Liver (tissue), 9 donors: ENCODE measurements around the gene GCLC. TPM values are rescaled to one million over a fixed set of nuclear protein-coding genes. Genes with fewer than 3 reads are reported as not detected.

Experiments used
- DNase-seq: peaks from one replicate; pipeline ENCODE4 v3.0.0-alpha.2; 2017; ENCODE audit warnings: low spot score
- H3K27ac ChIP-seq, 2 donors: one replicate each; pipeline ENCODE4 v1.7.0; 2013; ENCODE audit warnings: inconsistent platforms in 2 of 2, low read length in 2 of 2, control low read depth in 1 of 2, low read depth in 1 of 2, mild to moderate bottlenecking in 1 of 2
- H3K27me3 ChIP-seq, 4 donors: one replicate each; pipeline versions ENCODE4 v1.6.1 to v1.7.0; 2013; ENCODE audit warnings: low read length in 3 of 4, inconsistent platforms in 1 of 4, mild to moderate bottlenecking in 1 of 4, moderate library complexity in 1 of 4; ENCODE audit not compliant: control insufficient read depth in 4 of 4, insufficient read depth in 4 of 4
- H3K36me3 ChIP-seq, 4 donors: one replicate each; pipeline versions ENCODE4 v1.6.1 to v1.7.0; 2013; ENCODE audit warnings: low read length in 3 of 4, mild to moderate bottlenecking in 3 of 4, low read depth in 1 of 4, moderate library complexity in 1 of 4; ENCODE audit not compliant: control insufficient read depth in 4 of 4, insufficient read depth in 3 of 4
- H3K4me1 ChIP-seq, 4 donors: one replicate each; pipeline versions ENCODE4 v1.6.1 to v1.7.0; 2013; ENCODE audit warnings: low read length in 3 of 4, mild to moderate bottlenecking in 3 of 4, moderate library complexity in 1 of 4; ENCODE audit not compliant: control insufficient read depth in 4 of 4, insufficient read depth in 4 of 4
- H3K4me3 ChIP-seq, 3 donors: one replicate each; pipeline versions ENCODE4 v1.6.1 to v1.7.0; 2013; ENCODE audit warnings: low read length in 3 of 3, control low read depth in 1 of 3, low read depth in 1 of 3, mild to moderate bottlenecking in 1 of 3
- H3K9ac ChIP-seq, 2 donors: one replicate each; pipeline ENCODE4 v1.7.0; 2013; ENCODE audit warnings: low read length in 2 of 2, mild to moderate bottlenecking in 2 of 2, moderate library complexity in 2 of 2, control low read depth in 1 of 2, low read depth in 1 of 2
- H3K9me3 ChIP-seq, 4 donors: one replicate each; pipeline versions ENCODE4 v1.6.1 to v1.7.0; 2013; ENCODE audit warnings: low read length in 3 of 4; ENCODE audit not compliant: control insufficient read depth in 4 of 4
- EGR1 ChIP-seq, 2 donors: IDR thresholded peaks; 2 replicates each; pipeline ENCODE4 v1.6.1; 2016 to 2018; ENCODE audit warnings: antibody characterized with exemption in 2 of 2, low read depth in 2 of 2
- GABPA ChIP-seq, 2 donors: IDR thresholded peaks in 1 of 2; conservative IDR thresholded peaks in 1 of 2; 2 replicates each; pipeline ENCODE4 v1.6.1; 2016; ENCODE audit warnings: antibody characterized with exemption in 2 of 2, mild to moderate bottlenecking in 1 of 2, moderate library complexity in 1 of 2
- HNF4A ChIP-seq, 2 donors: conservative IDR thresholded peaks; 2 replicates each; pipeline ENCODE4 v1.6.1; 2016; ENCODE audit warnings: antibody characterized with exemption in 2 of 2, mild to moderate bottlenecking in 2 of 2
- JUND ChIP-seq, 2 donors: IDR thresholded peaks; 2 replicates each; pipeline ENCODE4 v1.6.1; 2016; ENCODE audit warnings: antibody characterized with exemption in 2 of 2
- NR2F2 ChIP-seq: IDR thresholded peaks from 2 replicates; pipeline ENCODE4 v1.6.1; 2016; ENCODE audit warnings: antibody characterized with exemption
- RAD21 ChIP-seq, 2 donors: IDR thresholded peaks; 2 replicates each; pipeline ENCODE4 v1.6.1; 2016; ENCODE audit warnings: antibody characterized with exemption in 2 of 2, mild to moderate bottlenecking in 2 of 2
- RXRA ChIP-seq, 2 donors: IDR thresholded peaks; 2 replicates each; pipeline ENCODE4 v1.6.1; 2017 to 2018; ENCODE audit warnings: antibody characterized with exemption in 2 of 2, mild to moderate bottlenecking in 1 of 2
- YY1 ChIP-seq: IDR thresholded peaks from 2 replicates; pipeline ENCODE4 v1.6.1; 2016; ENCODE audit warnings: antibody characterized with exemption, mild to moderate bottlenecking
- WGBS: extraction: QIAGEN DNeasy Blood & Tissue Kit; methylation state at CpG from one replicate; pipeline ENCODE4 v1.1.7; 2013; 5-methylcytosine and 5-hydroxymethylcytosine counted together
- polyA plus RNA-seq, 2 donors: library from polyadenylated mRNA; stranded (reverse) in 1 of 2; unstranded in 1 of 2; fragments of 200-250 nt in 1 of 2; fragments of >200 nt in 1 of 2; fragmentation: Nextera tagmentation in 1 of 2; extraction: Ambion mirVana in 1 of 2; gene quantifications; one replicate each; pipeline versions ENCODE4 v1.2.1 to v1.2.3, GENCODE V29; 2013 to 2015
- total RNA-seq, 2 donors: library from RNA; depleted of rRNA; stranded (reverse); fragments of >200 nt; gene quantifications; one replicate each; pipeline ENCODE4 v1.2.3, GENCODE V29; 2014
- TF ChIP-seq, protein P1 (sequence below): IDR thresholded peaks from 2 replicates; pipeline ENCODE4 v1.6.1; 2016; ENCODE audit warnings: antibody characterized with exemption, mild to moderate bottlenecking
- TF ChIP-seq, protein P2 (sequence below): fragments of 150-350 bp; IDR thresholded peaks from 2 replicates; pipeline ENCODE4 v1.5.1; 2017; ENCODE audit warnings: improper control_type of control experiment, low read depth, low read length; ENCODE audit not compliant: missing input control
- TF ChIP-seq, protein P3 (sequence below): IDR thresholded peaks from 2 replicates; pipeline ENCODE4 v1.6.1; 2016; ENCODE audit warnings: antibody characterized with exemption
- donor health status: healthy.
- donor health status: healthy.
- donor health status: healthy.
- donor health status: healthy.
- donor health status: healthy.

GCLC gene
- total and polyA plus RNA-seq, 4 donors: 28.6 to 135 (median 79.8) TPM

DNA sequence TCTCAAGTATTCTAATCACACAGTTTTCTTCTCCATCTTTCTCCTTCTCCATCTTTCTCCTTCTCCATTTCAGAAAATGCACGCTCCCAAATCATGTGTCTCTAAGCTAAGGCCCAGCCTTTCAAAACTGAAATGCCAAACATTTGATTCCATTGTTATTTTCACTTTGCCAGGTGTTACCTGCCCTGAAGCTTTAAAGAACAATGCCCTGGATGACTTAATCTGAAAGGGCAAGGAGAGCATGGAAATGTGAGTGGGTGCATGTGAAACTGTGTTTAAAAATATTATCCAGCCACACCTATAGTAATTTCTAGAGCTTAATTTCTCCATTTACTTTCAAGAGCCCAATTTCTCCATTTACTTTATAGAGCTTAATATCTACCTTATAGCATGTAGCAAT is 42.4 kb upstream of the GCLC start:
- TF ChIP-seq YY1: no peak
- Histone ChIP-seq H3K9me3 (no peaks in the 10 kb centered on the region), H3K27me3 (no peaks in the 10 kb centered on the region), H3K27ac (no peak overlapping the region), H3K4me3 (no peak overlapping the region), H3K9ac (no peak overlapping the region), H3K36me3 (no peaks in the 10 kb centered on the region), H3K4me1 (no peaks in the 10 kb centered on the region)
- 98% methylated on average over 1 of the region's 1 CpG for WGBS
- DNase-seq: no peak

DNA sequence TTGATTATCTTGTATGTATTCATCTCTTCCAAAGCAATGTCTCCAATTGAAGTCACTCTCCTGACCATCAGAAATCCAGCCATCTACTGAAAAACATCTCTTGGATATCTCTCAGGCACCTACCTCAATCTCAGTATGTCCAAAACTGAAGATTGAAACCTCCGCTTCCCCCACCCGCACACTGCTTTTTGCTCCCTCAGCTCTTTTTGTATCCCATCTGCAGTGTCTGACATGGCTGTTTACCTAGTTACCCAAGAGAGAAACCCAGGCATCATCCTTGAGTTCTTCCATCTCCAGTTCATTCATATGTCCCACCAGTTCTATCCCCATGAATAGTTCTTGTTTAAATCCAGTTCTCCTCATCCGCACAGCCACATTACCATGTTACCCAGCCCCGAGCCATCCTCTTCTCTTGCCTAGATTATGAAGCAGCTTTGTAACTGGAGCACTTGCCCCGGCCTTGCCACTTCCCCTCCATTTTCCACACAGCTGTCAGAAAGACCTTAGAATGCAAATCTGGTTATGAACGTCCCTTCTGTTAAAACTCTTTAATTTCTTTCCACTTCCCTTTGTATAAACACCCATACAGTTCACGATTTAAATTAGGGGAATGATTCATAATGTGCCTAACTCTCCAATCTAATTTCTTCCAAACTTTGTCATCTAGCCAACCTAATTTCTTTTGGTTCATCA is 40.5 kb upstream of the GCLC start:
- no peak for TF ChIP-seq NR2F2
- no peak for TF ChIP-seq RXRA (IDR thresholded peaks at IDR 0.05)
- no peak for TF ChIP-seq HNF4A (conservative IDR thresholded peaks at IDR 0.05)
- TF ChIP-seq, protein P1, sequence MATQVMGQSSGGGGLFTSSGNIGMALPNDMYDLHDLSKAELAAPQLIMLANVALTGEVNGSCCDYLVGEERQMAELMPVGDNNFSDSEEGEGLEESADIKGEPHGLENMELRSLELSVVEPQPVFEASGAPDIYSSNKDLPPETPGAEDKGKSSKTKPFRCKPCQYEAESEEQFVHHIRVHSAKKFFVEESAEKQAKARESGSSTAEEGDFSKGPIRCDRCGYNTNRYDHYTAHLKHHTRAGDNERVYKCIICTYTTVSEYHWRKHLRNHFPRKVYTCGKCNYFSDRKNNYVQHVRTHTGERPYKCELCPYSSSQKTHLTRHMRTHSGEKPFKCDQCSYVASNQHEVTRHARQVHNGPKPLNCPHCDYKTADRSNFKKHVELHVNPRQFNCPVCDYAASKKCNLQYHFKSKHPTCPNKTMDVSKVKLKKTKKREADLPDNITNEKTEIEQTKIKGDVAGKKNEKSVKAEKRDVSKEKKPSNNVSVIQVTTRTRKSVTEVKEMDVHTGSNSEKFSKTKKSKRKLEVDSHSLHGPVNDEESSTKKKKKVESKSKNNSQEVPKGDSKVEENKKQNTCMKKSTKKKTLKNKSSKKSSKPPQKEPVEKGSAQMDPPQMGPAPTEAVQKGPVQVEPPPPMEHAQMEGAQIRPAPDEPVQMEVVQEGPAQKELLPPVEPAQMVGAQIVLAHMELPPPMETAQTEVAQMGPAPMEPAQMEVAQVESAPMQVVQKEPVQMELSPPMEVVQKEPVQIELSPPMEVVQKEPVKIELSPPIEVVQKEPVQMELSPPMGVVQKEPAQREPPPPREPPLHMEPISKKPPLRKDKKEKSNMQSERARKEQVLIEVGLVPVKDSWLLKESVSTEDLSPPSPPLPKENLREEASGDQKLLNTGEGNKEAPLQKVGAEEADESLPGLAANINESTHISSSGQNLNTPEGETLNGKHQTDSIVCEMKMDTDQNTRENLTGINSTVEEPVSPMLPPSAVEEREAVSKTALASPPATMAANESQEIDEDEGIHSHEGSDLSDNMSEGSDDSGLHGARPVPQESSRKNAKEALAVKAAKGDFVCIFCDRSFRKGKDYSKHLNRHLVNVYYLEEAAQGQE: no peak
- Histone ChIP-seq H3K27ac (no peak overlapping the region), H3K27me3 (no peaks in the 10 kb centered on the region), H3K4me1 (peaks cover 0 to 2% (median 0%) of the 10 kb centered on the region in 4 donors), H3K9ac (no peak overlapping the region), H3K4me3 (no peak overlapping the region), H3K36me3 (no peaks in the 10 kb centered on the region), H3K9me3 (no peaks in the 10 kb centered on the region)
- WGBS: 86% methylated on average over 7 of the region's 7 CpGs
- DNase-seq: no peak

DNA sequence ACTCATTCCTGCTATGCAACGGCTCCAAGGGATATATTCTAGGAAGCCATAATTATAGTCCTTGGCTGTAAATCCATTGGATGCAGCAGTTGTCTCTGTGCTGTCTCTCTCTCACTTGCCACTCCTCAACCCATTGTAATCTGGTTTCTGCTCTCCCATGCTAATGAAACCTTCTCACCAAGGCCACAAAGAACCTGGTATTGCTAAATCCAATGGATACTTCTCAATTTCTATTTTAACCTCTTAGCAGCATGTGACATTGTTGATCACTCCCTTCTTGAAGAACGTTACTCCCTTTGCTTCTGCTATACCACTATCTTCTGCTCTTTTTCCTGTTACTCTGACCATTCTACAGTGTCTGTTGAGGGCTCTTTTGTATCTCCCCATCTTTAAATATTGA is 39.8 kb upstream of the GCLC start:
- no peak for TF ChIP-seq RAD21 (IDR thresholded peaks at IDR 0.05)
- 90% methylated on average over 2 of the region's 2 CpGs for WGBS
- Histone ChIP-seq H3K27ac (no peak overlapping the region), H3K4me1 (peaks cover 0 to 2% (median 0%) of the 10 kb centered on the region in 4 donors), H3K36me3 (no peaks in the 10 kb centered on the region), H3K9me3 (no peaks in the 10 kb centered on the region), H3K4me3 (no peak overlapping the region), H3K27me3 (no peaks in the 10 kb centered on the region), H3K9ac (no peak overlapping the region)
- no peak for DNase-seq

DNA sequence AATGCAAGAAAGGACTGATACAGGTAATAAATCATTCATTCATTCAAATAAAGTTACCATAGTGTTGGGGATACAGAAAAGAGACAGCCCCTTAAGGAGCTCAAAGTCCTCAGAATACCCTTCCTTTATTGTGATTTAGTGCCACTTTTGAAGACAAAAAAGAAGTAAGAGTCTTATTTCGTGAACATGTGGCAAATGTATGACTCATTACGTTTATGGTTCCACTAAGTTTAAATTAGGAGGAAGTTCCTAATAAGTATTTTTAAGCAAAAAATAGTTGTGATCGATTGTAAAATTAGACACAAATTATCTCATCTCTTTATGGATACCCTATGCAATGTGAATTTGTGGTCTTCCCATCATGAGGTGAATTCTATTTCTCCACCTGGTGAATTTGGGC is 38.5 kb upstream of the GCLC start:
- no peak overlapping the region for H3K9ac ChIP-seq
- no peak overlapping the region for H3K27ac ChIP-seq
- H3K4me3 ChIP-seq: no peak overlapping the region
- no peak for TF ChIP-seq RAD21 (IDR thresholded peaks at IDR 0.05)
- no peak for TF ChIP-seq JUND (IDR thresholded peaks at IDR 0.05)
- TF ChIP-seq NR2F2: no peak
- no peak for TF ChIP-seq YY1
- TF ChIP-seq EGR1 (IDR thresholded peaks at IDR 0.05; ENCODE audit: low read depth in 2 of 2): no peak
- TF ChIP-seq, protein P2, sequence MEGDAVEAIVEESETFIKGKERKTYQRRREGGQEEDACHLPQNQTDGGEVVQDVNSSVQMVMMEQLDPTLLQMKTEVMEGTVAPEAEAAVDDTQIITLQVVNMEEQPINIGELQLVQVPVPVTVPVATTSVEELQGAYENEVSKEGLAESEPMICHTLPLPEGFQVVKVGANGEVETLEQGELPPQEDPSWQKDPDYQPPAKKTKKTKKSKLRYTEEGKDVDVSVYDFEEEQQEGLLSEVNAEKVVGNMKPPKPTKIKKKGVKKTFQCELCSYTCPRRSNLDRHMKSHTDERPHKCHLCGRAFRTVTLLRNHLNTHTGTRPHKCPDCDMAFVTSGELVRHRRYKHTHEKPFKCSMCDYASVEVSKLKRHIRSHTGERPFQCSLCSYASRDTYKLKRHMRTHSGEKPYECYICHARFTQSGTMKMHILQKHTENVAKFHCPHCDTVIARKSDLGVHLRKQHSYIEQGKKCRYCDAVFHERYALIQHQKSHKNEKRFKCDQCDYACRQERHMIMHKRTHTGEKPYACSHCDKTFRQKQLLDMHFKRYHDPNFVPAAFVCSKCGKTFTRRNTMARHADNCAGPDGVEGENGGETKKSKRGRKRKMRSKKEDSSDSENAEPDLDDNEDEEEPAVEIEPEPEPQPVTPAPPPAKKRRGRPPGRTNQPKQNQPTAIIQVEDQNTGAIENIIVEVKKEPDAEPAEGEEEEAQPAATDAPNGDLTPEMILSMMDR: no peak
- no peak for TF ChIP-seq GABPA (IDR thresholded peaks at IDR 0.05 in 1 of 2, conservative IDR thresholded peaks at IDR 0.05 in 1 of 2)
- TF ChIP-seq, protein P3, sequence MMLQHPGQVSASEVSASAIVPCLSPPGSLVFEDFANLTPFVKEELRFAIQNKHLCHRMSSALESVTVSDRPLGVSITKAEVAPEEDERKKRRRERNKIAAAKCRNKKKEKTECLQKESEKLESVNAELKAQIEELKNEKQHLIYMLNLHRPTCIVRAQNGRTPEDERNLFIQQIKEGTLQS: no peak
- DNase-seq: no peak
- WGBS: 86% methylated on average over 3 of the region's 3 CpGs
- H3K36me3 ChIP-seq: no peaks in the 10 kb centered on the region
- no peaks in the 10 kb centered on the region for H3K27me3 ChIP-seq
- peaks cover 0 to 2% (median 0%) of the 10 kb centered on the region in 4 donors for H3K4me1 ChIP-seq
- no peaks in the 10 kb centered on the region for H3K9me3 ChIP-seq
